GM23248 (cell line): ENCODE data around the gene TRPV4. TPM values are rescaled to one million over a fixed set of nuclear protein-coding genes. Genes with fewer than 3 reads are reported as not detected.

Experiments used
- DNase-seq: peaks from one replicate; pipeline ENCODE4 v3.0.0-alpha.2; 2015
- H2AFZ ChIP-seq: fragments of 200-600 bp; sonication (generic); 2 replicates; pipeline ENCODE4 v1.6.1; 2016; ENCODE audit warnings: antibody characterized with exemption
- H3F3A ChIP-seq: fragments of 200-600 bp; sonication (generic); 2 replicates; pipeline ENCODE4 v1.6.1; 2016; ENCODE audit warnings: mild to moderate bottlenecking, antibody characterized with exemption, mixed run types; ENCODE audit not compliant: insufficient read depth
- H3K27ac ChIP-seq: fragments of 200-600 bp; sonication (generic); 2 replicates; pipeline ENCODE4 v1.5.1; 2016; ENCODE audit warnings: mild to moderate bottlenecking
- H3K27me3 ChIP-seq: fragments of 200-600 bp; sonication (generic); replicated peaks from 2 replicates; pipeline ENCODE4 v1.6.1; 2016; ENCODE audit warnings: mild to moderate bottlenecking; ENCODE audit not compliant: insufficient read depth
- H3K36me3 ChIP-seq: fragments of 200-600 bp; sonication (generic); 2 replicates; pipeline ENCODE4 v1.6.1; 2016; ENCODE audit warnings: low read depth, mild to moderate bottlenecking
- H3K4me1 ChIP-seq: fragments of 200-600 bp; sonication (generic); 2 replicates; pipeline ENCODE4 v1.6.1; 2016; ENCODE audit warnings: mild to moderate bottlenecking; ENCODE audit not compliant: insufficient read depth
- H3K4me2 ChIP-seq: fragments of 200-600 bp; sonication (generic); one replicate; pipeline ENCODE4 v1.6.1; 2016; ENCODE audit warnings: mild to moderate bottlenecking; ENCODE audit not compliant: unreplicated experiment
- H3K4me3 ChIP-seq: fragments of 200-600 bp; sonication (generic); 2 replicates; pipeline ENCODE4 v1.5.1; 2016; ENCODE audit warnings: mild to moderate bottlenecking
- H3K79me2 ChIP-seq: fragments of 200-600 bp; sonication (generic); 2 replicates; pipeline ENCODE4 v1.6.1; 2016; ENCODE audit warnings: mild to moderate bottlenecking; ENCODE audit not compliant: insufficient read depth
- H3K9ac ChIP-seq: fragments of 200-600 bp; sonication (generic); 2 replicates; pipeline ENCODE4 v1.6.1; 2016; ENCODE audit warnings: mild to moderate bottlenecking
- H3K9me2 ChIP-seq: fragments of 200-600 bp; sonication (generic); 2 replicates; pipeline ENCODE4 v1.6.1; 2016; ENCODE audit warnings: mixed run types, mild to moderate bottlenecking, moderate library complexity; ENCODE audit not compliant: insufficient read depth
- H3K9me3 ChIP-seq: fragments of 200-600 bp; sonication (generic); one replicate; pipeline ENCODE4 v1.6.1; 2017; ENCODE audit warnings: low read depth
- H4K20me1 ChIP-seq: fragments of 200-600 bp; sonication (generic); 2 replicates; pipeline ENCODE4 v1.6.0; 2016; ENCODE audit not compliant: insufficient read depth
- EZH2 ChIP-seq: fragments of 200-600 bp; sonication (generic); IDR thresholded peaks from 2 replicates; pipeline ENCODE4 v1.6.1; 2018; ENCODE audit warnings: antibody characterized with exemption, mild to moderate bottlenecking; ENCODE audit not compliant: insufficient read depth, poor library complexity, severe bottlenecking
- EZH2phosphoT487 ChIP-seq: fragments of 200-600 bp; sonication (generic); IDR thresholded peaks from 2 replicates; pipeline ENCODE4 v1.6.1; 2018; ENCODE audit warnings: antibody characterized with exemption, moderate library complexity, mild to moderate bottlenecking, low read depth; ENCODE audit not compliant: insufficient read depth
- WGBS, 2 experiments: methylation state at CpG; one replicate each; pipeline ENCODE4 v1.1.6; 2015 to 2017; ENCODE audit warnings: low lambda C conversion rate in 2 of 2, low coverage in 1 of 2; ENCODE audit errors: missing lambda C conversion rate in 2 of 2; 5-methylcytosine and 5-hydroxymethylcytosine counted together
- in situ Hi-C: fragments of 300-500 bp; cut with MboI; formaldehyde crosslinking; loops from 2 replicates; pipeline ENCODE4 v1.15.0; 2020
- polyA plus RNA-seq: library from polyadenylated mRNA; unstranded; fragments of >200 nt; fragmentation: Nextera tagmentation; extraction: Ambion mirVana; gene quantifications from 2 replicates; pipeline ENCODE4 v1.2.1, GENCODE V29; 2016
- total RNA-seq: library from RNA; depleted of rRNA; stranded (reverse); fragments of >200 nt; shearing (Covaris generic); gene quantifications from 2 replicates; pipeline ENCODE4 v1.2.3, GENCODE V29; 2014

TRPV4 gene
- total and polyA plus RNA-seq, 2 experiments from 2014 or later: 0.65 to 2.6 TPM

- no peak for DNase-seq
- no peaks in the 10 kb centered on the region for H3K36me3 ChIP-seq
- no peaks in the 10 kb centered on the region for H3K79me2 ChIP-seq
- H3K27me3 ChIP-seq: no peaks in the 10 kb centered on the region
- H3K4me1 ChIP-seq: peaks cover 5% of the 10 kb centered on the region; the same call in 1 of the 2 replicates
- WGBS, 2 experiments: 71 to 90% methylated on average over 5 of the region's 5 CpGs
- H4K20me1 ChIP-seq: no peaks in the 10 kb centered on the region
- H3K9ac ChIP-seq: no peak overlapping the region
- no peaks in the 10 kb centered on the region for H3K9me2 ChIP-seq
- H3K4me2 ChIP-seq: no peak overlapping the region
- TF ChIP-seq EZH2phosphoT487: no peak
- no peak for TF ChIP-seq EZH2
- H3K9me3 ChIP-seq: no peaks in the 10 kb centered on the region
- H3K27ac ChIP-seq: no peak overlapping the region
- H2AFZ ChIP-seq: no peak overlapping the region
- H3K4me3 ChIP-seq: no peak overlapping the region
- in situ Hi-C loops: no loop called here
- H3F3A ChIP-seq: peaks cover 19% of the 10 kb centered on the region
Observed at GRCh38 chr12:109842021-109842420, 8.8 kb upstream of the TRPV4 start.

GRCh38 chr12:109841356-109841755, 8.2 kb upstream of the TRPV4 start:
- no peak for TF ChIP-seq EZH2phosphoT487
- no peak for TF ChIP-seq EZH2
- Histone ChIP-seq H3K9me2 (no peaks in the 10 kb centered on the region), H3K79me2 (no peaks in the 10 kb centered on the region), H3F3A (peaks cover 23% of the 10 kb centered on the region), H3K27me3 (no peaks in the 10 kb centered on the region), H3K4me3 (no peak overlapping the region), H3K36me3 (no peaks in the 10 kb centered on the region), H3K9me3 (no peaks in the 10 kb centered on the region), H3K27ac (no peak overlapping the region), H3K4me2 (no peak overlapping the region), H4K20me1 (no peaks in the 10 kb centered on the region), H2AFZ (no peak overlapping the region), H3K9ac (no peak overlapping the region), H3K4me1 (peaks cover 5% of the 10 kb centered on the region; the same call in 1 of the 2 replicates)
- in situ Hi-C loops: no loop called here
- WGBS, 2 experiments: 80 to 81% methylated on average over 9 of the region's 9 CpGs
- no peak for DNase-seq

- in situ Hi-C loops: no loop called here
- DNase-seq: peak; percentile 29
Observed at GRCh38 chr12:109840305-109841074, 7.3 kb upstream of the TRPV4 start.

GRCh38 chr12:109839444-109839843, 6.2 kb upstream of the TRPV4 start:
- no peak overlapping the region for H2AFZ ChIP-seq
- WGBS, 2 experiments: 49 to 52% methylated on average over 6 of the region's 6 CpGs
- TF ChIP-seq EZH2phosphoT487 (no peak), EZH2 (no peak)

More at GRCh38 chr12:109840305-109841074, 7.3 kb upstream of the TRPV4 start:
- TF ChIP-seq EZH2phosphoT487 (no peak), EZH2 (no peak)
- H3K4me3 ChIP-seq: no peak overlapping the region
- H3K36me3 ChIP-seq: no peaks in the 10 kb centered on the region
- peaks cover 5% of the 10 kb centered on the region; the same call in 1 of the 2 replicates for H3K4me1 ChIP-seq
- WGBS, 2 experiments: 80 to 83% methylated on average over 7 of the region's 7 CpGs
- H3K9ac ChIP-seq: no peak overlapping the region
- peaks cover 23% of the 10 kb centered on the region for H3F3A ChIP-seq
- H3K9me3 ChIP-seq: no peaks in the 10 kb centered on the region
- no peak overlapping the region for H2AFZ ChIP-seq
- H3K27me3 ChIP-seq: no peaks in the 10 kb centered on the region
- H3K9me2 ChIP-seq: no peaks in the 10 kb centered on the region
- no peak overlapping the region for H3K27ac ChIP-seq
- no peaks in the 10 kb centered on the region for H3K79me2 ChIP-seq
- H4K20me1 ChIP-seq: no peaks in the 10 kb centered on the region
- H3K4me2 ChIP-seq: no peak overlapping the region

More at GRCh38 chr12:109839444-109839843, 6.2 kb upstream of the TRPV4 start:
- Histone ChIP-seq H3K9me2 (no peaks in the 10 kb centered on the region), H3K4me2 (no peak overlapping the region), H3K79me2 (no peaks in the 10 kb centered on the region), H3K27me3 (no peaks in the 10 kb centered on the region), H3K9me3 (no peaks in the 10 kb centered on the region), H4K20me1 (no peaks in the 10 kb centered on the region), H3K36me3 (no peaks in the 10 kb centered on the region), H3K9ac (no peak overlapping the region), H3K4me1 (peaks cover 5% of the 10 kb centered on the region; the same call in 1 of the 2 replicates), H3F3A (peaks cover 23% of the 10 kb centered on the region), H3K4me3 (no peak overlapping the region), H3K27ac (no peak overlapping the region)
- DNase-seq: no peak
- in situ Hi-C loops: no loop called here
